Kidney glomerular epithelial cell (primary cell): Measurements from ENCODE around the gene XPO6.
A peak's percentile ranks its signal among the peaks of the same experiment; 100 is the strongest.

Source experiments
- DNase-seq: peaks from one replicate; lab custom pipeline; 2025; lab: John Stamatoyannopoulos, UW

The XPO6 gene

GRCh38 chr16:28089205-28089991 lies 122.4 kb downstream of the XPO6 start:
- DNase-seq = no peak

GRCh38 chr16:28087675-28088300 lies 124.0 kb downstream of the XPO6 start:
- DNase-seq = no peak

GRCh38 chr16:28087140-28087660 lies 124.6 kb downstream of the XPO6 start:
- DNase-seq = no peak

DNA sequence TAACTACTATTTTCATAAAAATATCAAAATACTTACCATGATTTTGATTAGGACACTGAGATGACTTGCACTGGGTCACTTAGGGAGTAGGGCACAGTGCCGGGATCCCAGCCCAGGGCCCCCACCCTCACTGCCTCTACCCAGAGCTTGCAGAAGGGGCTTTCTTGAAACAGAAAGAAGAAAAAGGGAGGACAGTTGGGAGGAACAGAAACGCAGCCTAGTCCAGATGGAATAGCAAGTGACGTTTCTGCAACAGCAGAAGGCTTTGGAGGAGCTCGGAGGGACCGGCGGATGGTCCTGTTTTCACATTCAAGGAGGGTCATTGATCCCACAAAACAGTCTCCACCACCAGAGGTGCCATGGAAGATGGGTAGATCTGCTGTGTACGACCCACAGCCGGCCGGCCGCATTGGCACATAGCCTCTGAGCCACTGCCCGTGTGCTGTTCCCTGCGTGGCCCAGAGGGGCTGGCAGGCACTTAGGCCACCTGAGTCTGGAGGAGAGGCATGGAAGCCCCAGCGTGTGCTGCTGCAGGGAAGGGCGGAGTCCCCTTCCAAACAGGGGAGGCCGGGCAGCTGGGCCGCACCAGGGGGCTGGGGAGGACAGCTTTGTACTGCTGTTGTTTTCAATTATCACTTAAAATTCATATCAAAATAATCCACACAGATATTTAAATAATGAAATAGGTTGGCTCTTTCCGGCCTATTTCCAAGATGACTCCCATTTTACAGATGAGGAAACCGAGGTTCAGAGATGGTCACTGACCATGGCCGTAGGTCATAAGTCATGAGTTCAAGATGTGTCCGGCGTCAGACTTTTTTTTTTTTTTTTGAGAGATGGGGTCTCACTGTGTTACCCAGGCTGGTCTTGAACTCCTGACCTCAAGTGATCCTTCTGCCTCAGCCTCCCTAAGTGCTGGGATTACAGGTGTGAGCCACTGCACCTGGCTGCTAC lies 125.3 kb downstream of the XPO6 start:
- DNase-seq = no peak

DNA sequence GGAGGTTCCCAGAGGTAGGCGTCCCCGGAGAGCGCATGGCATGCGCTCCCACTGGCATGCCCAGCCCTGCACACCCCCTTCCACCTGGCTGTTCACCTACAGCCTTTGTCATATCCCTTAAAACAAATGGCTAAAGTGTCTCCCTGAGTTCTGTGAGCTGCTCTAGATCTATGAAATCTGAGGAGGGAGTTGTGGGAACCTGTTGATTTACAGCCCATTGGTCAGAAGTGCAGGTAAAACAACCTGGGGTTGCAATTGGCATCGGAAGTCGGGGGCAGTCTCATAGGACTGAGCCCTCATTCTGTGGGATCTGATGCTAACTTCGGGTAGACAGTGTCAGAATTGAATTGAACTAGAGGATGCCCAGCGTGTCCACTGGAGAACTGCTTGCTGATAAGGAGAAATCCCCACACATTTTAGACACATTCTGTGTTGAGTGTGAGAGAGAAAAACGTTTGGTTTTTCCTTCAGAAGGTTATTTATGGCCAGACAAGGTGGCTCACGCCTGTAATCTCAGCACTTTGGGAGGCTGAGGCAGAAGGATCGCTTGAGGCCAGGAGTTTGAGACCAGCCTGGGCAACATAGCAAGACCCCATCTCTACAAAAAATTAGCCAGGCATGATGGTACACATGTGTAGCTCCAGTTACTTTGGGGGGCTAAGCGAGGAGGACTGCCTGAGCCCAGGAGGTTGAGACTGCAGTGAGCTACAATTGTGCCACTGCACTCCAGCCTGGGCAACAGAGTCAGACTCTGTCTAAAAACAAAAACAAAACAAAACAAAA lies 126.2 kb downstream of the XPO6 start:
- no peak for DNase-seq

GRCh38 chr16:28084209-28084608 lies 127.6 kb downstream of the XPO6 start:
- no peak for DNase-seq

DNA sequence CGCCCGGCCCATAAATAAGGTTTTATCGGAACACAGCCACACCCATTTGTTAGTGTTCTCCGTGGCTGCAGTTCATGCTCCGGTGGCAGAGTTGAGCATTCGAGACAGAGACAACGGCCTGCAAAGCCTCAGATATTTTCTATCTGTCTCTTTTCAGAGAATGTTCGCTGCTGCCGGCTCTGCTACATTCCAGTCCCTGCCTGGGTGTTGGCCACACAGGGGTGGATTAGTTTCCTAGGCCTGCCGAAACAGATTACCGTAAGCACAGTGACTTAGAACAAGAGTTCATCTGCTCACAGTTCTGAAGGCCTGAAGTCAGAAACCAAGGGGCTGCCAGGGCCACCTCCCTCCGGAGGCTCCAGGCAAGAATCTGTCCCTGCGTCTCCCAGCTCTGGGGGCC lies 129.1 kb downstream of the XPO6 start:
- no peak for DNase-seq

GRCh38 chr16:28081391-28081968 lies 130.3 kb downstream of the XPO6 start:
- DNase-seq = no peak

- no peak for DNase-seq
Observed at GRCh38 chr16:28078261-28078660, 133.5 kb downstream of the XPO6 start.

- DNase-seq = no peak
Observed at GRCh38 chr16:28073836-28074235, 137.9 kb downstream of the XPO6 start.

- DNase-seq = no peak
Observed at GRCh38 chr16:28072087-28072486, 139.7 kb downstream of the XPO6 start.

GRCh38 chr16:28069971-28070794 lies 141.6 kb downstream of the XPO6 start:
- no peak for DNase-seq

DNA sequence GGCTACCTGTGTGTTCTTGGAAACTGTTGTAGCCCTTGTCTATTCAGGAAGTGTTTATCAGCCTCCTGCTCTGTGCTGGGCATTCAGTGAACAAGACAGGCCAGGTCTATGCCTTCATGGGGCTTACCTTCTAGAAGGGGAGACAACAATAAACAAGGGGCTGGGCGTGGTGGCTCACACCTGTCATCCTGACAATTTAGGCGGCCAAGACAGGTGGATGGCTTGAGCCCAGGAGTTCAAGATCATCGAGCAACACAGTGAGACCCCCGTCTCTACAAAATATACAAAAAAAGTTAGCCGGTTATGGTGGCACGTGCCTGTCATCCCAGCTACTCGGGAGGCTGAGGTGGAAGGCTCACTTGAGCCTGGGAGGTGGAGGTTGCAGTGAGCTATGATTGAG lies 142.8 kb downstream of the XPO6 start:
- DNase-seq = no peak

DNA sequence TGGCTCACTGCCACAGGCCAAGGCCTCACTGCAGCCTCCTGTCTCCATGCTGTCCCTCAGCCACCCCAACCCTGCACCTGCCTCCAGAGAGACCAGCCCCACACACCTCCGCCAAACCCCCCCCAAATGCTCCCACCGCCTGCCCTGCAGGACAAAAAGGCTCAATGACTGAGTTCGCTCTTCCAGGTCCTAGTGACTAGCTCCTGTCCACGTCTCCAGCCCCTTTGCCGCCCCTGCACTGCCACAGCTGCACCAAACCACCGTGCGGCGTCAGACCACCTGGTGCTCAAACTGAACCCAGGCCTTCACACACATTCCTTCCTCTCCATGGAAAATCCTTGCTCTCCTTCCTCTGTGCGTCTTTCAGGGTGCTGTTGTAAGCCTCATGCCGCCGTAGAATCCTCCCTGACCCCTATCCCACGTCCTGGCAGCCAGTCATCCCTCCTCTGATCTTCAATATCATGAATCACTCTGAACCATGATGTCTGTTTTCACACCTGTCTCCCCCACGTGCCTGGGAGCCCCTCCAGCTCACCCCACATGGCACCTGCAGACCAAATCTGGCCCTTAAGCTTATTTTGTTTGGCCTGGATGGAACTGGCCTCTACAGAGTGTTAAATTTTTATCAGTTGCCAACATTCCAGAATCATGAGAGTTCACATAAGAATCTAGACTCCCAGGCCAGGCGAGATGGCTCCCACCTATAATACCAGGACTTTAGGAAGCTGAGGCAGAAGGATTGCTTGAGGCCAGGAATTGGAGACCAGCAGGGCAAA lies 144.0 kb downstream of the XPO6 start:
- DNase-seq = peak; percentile 69

DNA sequence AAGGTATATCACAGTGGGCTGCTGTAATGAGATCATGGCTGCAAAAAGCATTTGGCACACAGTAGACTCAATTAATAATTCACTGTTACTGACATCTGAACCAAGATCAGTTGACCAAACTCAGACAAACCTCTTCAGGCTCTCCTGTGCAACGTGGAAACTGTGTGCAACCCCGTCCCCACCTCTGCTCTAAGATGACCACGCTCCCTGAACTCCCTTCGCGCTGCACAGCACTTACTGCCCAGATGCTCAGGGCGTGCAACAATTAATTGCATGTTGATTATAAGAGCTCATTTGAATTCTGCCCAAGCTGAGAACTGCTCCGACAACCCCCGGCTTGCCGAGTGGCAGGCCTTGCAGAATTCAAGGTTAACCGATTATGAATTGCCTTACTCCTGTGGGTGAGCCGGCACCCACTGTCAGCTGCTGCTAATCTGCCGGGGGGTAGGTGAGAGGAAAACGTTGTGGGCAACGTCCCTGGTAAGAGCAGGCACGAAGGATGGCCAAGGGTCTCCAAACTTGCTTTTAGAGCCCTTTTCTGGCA lies 147.0 kb downstream of the XPO6 start:
- DNase-seq = no peak

- no peak for DNase-seq
Observed at GRCh38 chr16:28064150-28064549, 147.6 kb downstream of the XPO6 start.

DNA sequence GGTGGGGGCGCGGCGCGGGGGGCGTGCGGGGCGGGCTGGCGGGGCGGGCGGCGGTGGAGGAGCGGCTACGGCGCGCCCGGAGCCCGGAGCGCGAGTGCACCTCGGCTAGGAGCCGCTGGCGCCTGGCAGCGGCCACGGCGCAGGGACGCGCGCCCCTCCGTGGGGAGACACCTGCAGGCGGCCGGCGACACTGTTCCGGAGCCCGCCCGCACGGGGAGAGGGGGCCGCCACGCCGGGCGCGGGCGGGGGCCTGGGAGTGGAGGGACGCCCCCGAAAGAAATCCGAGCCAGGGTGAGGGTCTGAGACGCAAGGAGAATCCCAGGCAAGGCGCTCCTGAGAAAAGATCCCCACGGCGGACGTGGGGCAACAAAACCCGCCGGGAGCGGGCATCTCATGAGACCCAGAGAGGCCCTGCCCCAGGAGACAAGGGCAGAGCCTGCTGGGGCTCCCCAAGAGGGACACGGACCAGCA lies 148.1 kb downstream of the XPO6 start, which contains the start of gene GSG1L:
Gene GSG1L (minus strand): TSS at position 124 of the 471 bp plus-strand sequence. CDS start 290 bp downstream, outside the sequence.
- no peak for DNase-seq

- DNase-seq = no peak
Observed at GRCh38 chr16:28062847-28063521, 148.8 kb downstream of the XPO6 start.
